HepG2 (cell line): ENCODE data around the gene ATP7B. TPM values are rescaled to one million over a fixed set of nuclear protein-coding genes. Genes with fewer than 3 reads are reported as not detected.

Source experiments
- ATAC-seq: fragments of 200-7000 bp; cut with Tn5 transposase; 3 replicates; pipeline ENCODE4 v1.9.1; 2020; ENCODE audit warnings: mild to moderate bottlenecking, moderate library complexity
- BruUV-seq: library from RNA; stranded (reverse); fragments of 400-500 nt; replicated peaks from 2 replicates; lab custom pipeline; 2021; lab: Mats Ljungman, UMichigan
- CTCF ChIA-PET: fragments of 300-600 bp; formaldehyde crosslinking; extraction: SDS; loops from one replicate; lab custom pipeline; 2021; ENCODE audit warnings: low total read pairs, inconsistent platforms, low intra/inter-chr PET ratio; lab: Yijun Ruan, JAX
- POLR2A ChIA-PET: fragments of 350-600 bp; sonication (Branson Sonifier 250); formaldehyde crosslinking; loops from one replicate; lab custom pipeline; 2020; ENCODE audit warnings: antibody characterized with exemption, inconsistent platforms; lab: Yijun Ruan, JAX
- DNase-seq: peaks from one replicate; pipeline ENCODE4 v3.0.0-alpha.2; 2015; ENCODE audit warnings: low spot score
- FAIRE-seq: peaks from 3 replicates; lab custom pipeline; 2011; peaks lifted over from hg19 to GRCh38; lab: Jason Lieb, UNC
- H2AFZ ChIP-seq: one replicate; pipeline ENCODE4 v1.6.1; 2011; ENCODE audit warnings: low read length, inconsistent platforms
- H3K27ac ChIP-seq: fragments of 300-600 bp; 3 replicates; pipeline ENCODE4 v1.8.0; 2011; ENCODE audit warnings: mixed run types, mild to moderate bottlenecking, mixed read lengths, low read length, inconsistent platforms; ENCODE audit not compliant: insufficient read depth; ENCODE audit errors: extremely low read length
- H3K27me3 ChIP-seq, 2 experiments: fragments of 200-600 bp in 1 of 2; 2 replicates in 1 of 2; 3 replicates in 1 of 2; pipeline versions ENCODE4 v1.6.0 to v1.8.0; 2011; ENCODE audit warnings: low read length in 2 of 2, mild to moderate bottlenecking in 2 of 2, moderate library complexity in 2 of 2, inconsistent platforms in 1 of 2; ENCODE audit not compliant: insufficient read depth in 2 of 2, control insufficient read depth in 1 of 2
- H3K36me3 ChIP-seq, 2 experiments: fragments of 200-600 bp in 1 of 2; replicated peaks in 1 of 2; 2 replicates in 1 of 2; 3 replicates in 1 of 2; pipeline versions ENCODE4 v1.5.1 to v1.8.0; 2011; ENCODE audit warnings: low read length in 2 of 2, inconsistent platforms in 1 of 2; ENCODE audit not compliant: insufficient read depth in 2 of 2, control insufficient read depth in 1 of 2
- H3K4me1 ChIP-seq: 2 replicates; pipeline ENCODE4 v1.5.1; 2012; ENCODE audit warnings: low read length, inconsistent platforms; ENCODE audit not compliant: insufficient read depth
- H3K4me2 ChIP-seq: 2 replicates; pipeline ENCODE4 v1.6.0; 2011; ENCODE audit warnings: low read depth, low read length, inconsistent platforms
- H3K4me3 ChIP-seq, 3 experiments: fragments of 200-600 bp in 1 of 3; sonication (generic), shearing (Covaris generic) in 1 of 3; replicated peaks in 1 of 3; 2 replicates each; pipeline ENCODE4 v1.5.1; 2011 to 2016; ENCODE audit warnings: low read length in 3 of 3, inconsistent platforms in 2 of 3, low read depth in 2 of 3, mild to moderate bottlenecking in 2 of 3, control low read depth in 1 of 3, mixed read lengths in 1 of 3; ENCODE audit not compliant: insufficient read depth in 1 of 3
- H3K79me2 ChIP-seq: one replicate; pipeline ENCODE4 v1.6.1; 2011; ENCODE audit warnings: low read length, inconsistent platforms; ENCODE audit not compliant: insufficient read depth
- H3K9ac ChIP-seq: 2 replicates; pipeline ENCODE4 v1.6.0; 2011; ENCODE audit warnings: mild to moderate bottlenecking, low read depth, low read length, inconsistent platforms; ENCODE audit not compliant: insufficient read depth
- H3K9me3 ChIP-seq: 2 replicates; pipeline ENCODE4 v1.5.1; 2012; ENCODE audit warnings: mild to moderate bottlenecking, low read length
- H4K20me1 ChIP-seq: 2 replicates; pipeline ENCODE4 v1.6.0; 2011; ENCODE audit warnings: inconsistent platforms, mild to moderate bottlenecking, low read length, moderate library complexity; ENCODE audit not compliant: insufficient read depth
- CEBPG ChIP-seq: IDR thresholded peaks from 2 replicates; pipeline ENCODE4 v1.6.1; 2016
- GPBP1L1 ChIP-seq: sonication (generic); formaldehyde crosslinking; IDR thresholded peaks from 2 replicates; pipeline ENCODE4 v1.5.0; 2020; ENCODE audit warnings: mild to moderate bottlenecking, missing genetic modification reagents
- IKZF5 ChIP-seq: IDR thresholded peaks from 2 replicates; pipeline ENCODE4 v1.6.1; 2018; ENCODE audit warnings: missing genetic modification reagents, mild to moderate bottlenecking, missing compliant biosample characterization
- IRF1 ChIP-seq: sonication (generic); formaldehyde crosslinking; IDR thresholded peaks from 2 replicates; pipeline ENCODE4 v1.4.0; 2020; ENCODE audit warnings: low read depth, mild to moderate bottlenecking, missing genetic modification reagents
- MLX ChIP-seq: IDR thresholded peaks from 2 replicates; pipeline ENCODE4 v1.6.1; 2016
- MNT ChIP-seq: fragments of 450-650 bp; IDR thresholded peaks from 2 replicates; pipeline ENCODE4 v1.6.1; 2016
- MYC ChIP-seq: sonication (generic); formaldehyde crosslinking; IDR thresholded peaks from 2 replicates; pipeline ENCODE4 v1.9.0; 2021; ENCODE audit warnings: missing genetic modification reagents, borderline replicate concordance
- SP140L ChIP-seq: sonication (generic); formaldehyde crosslinking; IDR thresholded peaks from 2 replicates; pipeline ENCODE4 v1.4.0; 2020; ENCODE audit warnings: missing genetic modification reagents, borderline replicate concordance
- ZHX1 ChIP-seq: sonication (generic); formaldehyde crosslinking; IDR thresholded peaks from 2 replicates; pipeline ENCODE4 v1.8.1; 2022; ENCODE audit warnings: low read depth, mild to moderate bottlenecking, missing genetic modification reagents
- ZNF143 ChIP-seq: sonication (generic); formaldehyde crosslinking; IDR thresholded peaks from 2 replicates; pipeline ENCODE4 v1.4.0; 2020; ENCODE audit warnings: missing genetic modification reagents
- ZNF296 ChIP-seq: sonication (generic); formaldehyde crosslinking; conservative IDR thresholded peaks from 2 replicates; pipeline ENCODE4 v1.5.0; 2020; ENCODE audit warnings: mild to moderate bottlenecking, missing genetic modification reagents
- ZNF598 ChIP-seq: sonication (generic); formaldehyde crosslinking; IDR thresholded peaks from 2 replicates; pipeline ENCODE4 v1.5.1; 2020; ENCODE audit warnings: mild to moderate bottlenecking, missing genetic modification reagents, borderline replicate concordance
- WGBS: methylation state at CpG from one replicate; pipeline ENCODE4 v1.1.6; 2017; ENCODE audit warnings: low lambda C conversion rate; 5-methylcytosine and 5-hydroxymethylcytosine counted together
- in situ Hi-C: cut with HindIII; loops from 2 replicates; pipeline ENCODE4 v1.10.0; 2017; ENCODE audit warnings: low pct_unique_long_range_greater_than_20kb; ENCODE audit not compliant: extremely low pct_ligation_motif_present
- intact Hi-C: fragments of 100-400 bp; cut with micrococcal nuclease; formaldehyde crosslinking; loops from one replicate; pipeline ENCODE4 v1.10.0; 2022; ENCODE audit not compliant: unreplicated experiment
- polyA plus RNA-seq, 8 experiments: library from polyadenylated mRNA; depleted of rRNA in 3 of 8; stranded (reverse) in 7 of 8; unstranded in 1 of 8; fragments of >200 nt; fragmentation: Illumina TruSeq in 4 of 8; extraction: Trizol in 4 of 8; gene quantifications; 2 replicates each; pipeline versions ENCODE4 v1.2.1 to v1.2.3, GENCODE V29; 2011 to 2016; ENCODE audit warnings: low read depth in 4 of 8, missing spikeins in 1 of 8, mixed read lengths in 1 of 8; ENCODE audit not compliant: insufficient read depth in 1 of 8
- total RNA-seq, 5 experiments: library from RNA; depleted of rRNA; stranded (reverse); fragments of >200 nt; fragmentation: Illumina TruSeq; extraction: Trizol; gene quantifications; 2 replicates each; pipeline ENCODE4 v1.2.3, GENCODE V29; 2016; ENCODE audit warnings: low read depth in 1 of 5

The ATP7B gene
- total and polyA plus RNA-seq, 2 of the 13 experiments (the other 11 are each of a cell fraction or from before 2014, with no cell fraction given) = 31.8 to 57.4 TPM

GRCh38 chr13:51946163-51946669 is 65.0 kb downstream of the ATP7B start:
- Histone ChIP-seq H3K4me1 (no peaks in the 10 kb centered on the region), H4K20me1 (no peaks in the 10 kb centered on the region), H3K9ac (no peak overlapping the region), H3K4me3 (no peak overlapping the region), H3K27me3 (no peaks in the 10 kb centered on the region), H2AFZ (no peak overlapping the region), H3K9me3 (no peaks in the 10 kb centered on the region), H3K36me3 (peaks cover 45 to 86% of the 10 kb centered on the region in 2 experiments), H3K27ac (no peak overlapping the region), H3K79me2 (no peaks in the 10 kb centered on the region), H3K4me2 (no peak overlapping the region)
- POLR2A ChIA-PET = no interaction called here
- TF ChIP-seq CEBPG (no peak), IKZF5 (CRISPR knock-in tag) (no peak), SP140L (no peak), MYC (no peak), GPBP1L1 (CRISPR knock-in tag) (no peak), ZNF296 (CRISPR knock-in tag) (no peak), IRF1 (no peak), ZNF598 (CRISPR knock-in tag) (no peak), ZHX1 (CRISPR knock-in tag) (no peak), MNT (no peak), ZNF143 (no peak), MLX (CRISPR knock-in tag) (no peak)
- CTCF ChIA-PET = no interaction called here
- no peak for ATAC-seq
- no peak for FAIRE-seq
- intact Hi-C loops (no loop called here), in situ Hi-C loops (no loop called here)
- DNase-seq = no peak
- no TSS peak for BruUV-seq
- WGBS = 97% methylated on average over 10 of the region's 15 CpGs
